ENCODE measurements around the gene CLDN7.

DNA sequence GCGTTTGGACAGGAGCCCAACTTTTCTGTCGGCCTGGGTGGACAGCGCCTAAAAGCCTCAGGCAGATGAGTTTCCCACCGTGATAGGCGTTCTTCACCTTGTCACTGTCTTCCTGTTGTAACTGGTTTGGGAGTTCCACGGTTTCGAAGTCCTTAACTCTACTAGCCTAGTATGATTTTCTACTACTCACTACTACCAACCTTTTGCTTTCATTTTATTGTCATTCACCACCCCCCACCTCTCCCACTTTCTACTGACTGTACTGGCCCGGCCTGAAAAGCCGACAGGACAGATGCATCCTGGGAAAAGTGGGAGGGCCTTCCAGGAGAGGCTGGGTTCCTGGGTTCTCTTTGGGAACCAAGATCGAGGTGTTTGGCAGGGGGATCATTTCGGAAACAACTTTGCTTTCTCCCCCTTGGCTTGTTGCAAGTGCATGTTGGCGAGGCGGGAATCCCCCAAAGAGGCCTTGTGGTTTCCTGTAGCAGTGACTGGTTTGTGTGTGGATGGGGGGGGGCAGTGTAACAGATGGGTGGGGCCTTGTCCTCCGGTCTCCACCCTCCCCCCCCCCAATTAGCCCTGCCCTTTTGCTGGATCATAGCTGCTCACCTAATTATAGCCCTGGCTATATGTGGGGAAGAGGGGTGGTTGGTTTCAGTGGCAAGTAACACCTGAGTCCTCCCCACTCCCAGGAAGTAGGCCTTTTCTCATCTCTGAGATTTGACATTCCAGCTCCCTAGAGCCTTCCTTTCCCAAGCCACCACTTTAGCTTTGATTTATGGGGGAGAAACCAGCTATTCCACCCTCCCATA, 46.6 kb upstream of the CLDN7 start:
- TF ChIP-seq POLR2AphosphoS5 (IDR thresholded peaks at IDR 0.05; ENCODE audit: borderline replicate concordance, low read depth, low read length): no peak; the same call in 1 of the 2 replicates
- no peak for TF ChIP-seq EZH2 (IDR thresholded peaks at IDR 0.05)
- no peak for TF ChIP-seq FOXP2 (optimal IDR thresholded peaks at IDR 0.05; ENCODE audit: control extremely low read depth, extremely low read length, insufficient read depth)
